ENCODE results near the gene CCT6B.

CCT6B gene

DNA sequence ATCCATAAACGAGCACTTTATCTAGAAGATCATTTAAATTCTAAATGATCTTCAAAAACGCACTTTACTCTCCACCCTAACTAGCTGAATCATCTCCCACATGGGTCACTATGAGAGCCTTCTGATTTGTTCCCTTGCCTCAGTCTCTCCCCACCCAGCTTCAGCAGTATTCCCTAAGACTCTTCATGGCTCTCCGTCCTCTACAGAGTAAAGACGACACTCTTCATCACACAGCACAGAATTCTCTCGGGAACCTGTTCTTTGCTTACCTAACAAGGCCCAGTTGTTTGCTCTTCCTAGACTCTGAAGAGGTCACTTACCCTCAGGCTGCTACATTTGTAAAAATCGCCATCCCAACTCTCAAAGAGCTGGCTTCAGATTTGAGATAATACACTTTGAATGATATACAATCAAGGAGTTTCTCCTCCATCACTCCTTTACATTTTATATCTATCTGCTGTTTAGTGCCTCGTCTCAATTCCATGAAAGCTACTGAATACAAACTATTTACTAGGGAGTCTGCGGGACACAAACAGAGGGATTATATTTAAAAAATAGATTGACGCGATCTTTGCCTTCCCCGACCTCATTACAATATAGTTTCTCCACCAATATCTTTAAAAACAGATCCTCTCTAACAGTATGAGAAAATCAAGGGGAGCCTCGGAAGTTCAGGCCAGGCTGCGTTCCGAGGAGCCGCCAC, 18.5 kb upstream of the CCT6B start:
- TF ChIP-seq, protein P1, sequence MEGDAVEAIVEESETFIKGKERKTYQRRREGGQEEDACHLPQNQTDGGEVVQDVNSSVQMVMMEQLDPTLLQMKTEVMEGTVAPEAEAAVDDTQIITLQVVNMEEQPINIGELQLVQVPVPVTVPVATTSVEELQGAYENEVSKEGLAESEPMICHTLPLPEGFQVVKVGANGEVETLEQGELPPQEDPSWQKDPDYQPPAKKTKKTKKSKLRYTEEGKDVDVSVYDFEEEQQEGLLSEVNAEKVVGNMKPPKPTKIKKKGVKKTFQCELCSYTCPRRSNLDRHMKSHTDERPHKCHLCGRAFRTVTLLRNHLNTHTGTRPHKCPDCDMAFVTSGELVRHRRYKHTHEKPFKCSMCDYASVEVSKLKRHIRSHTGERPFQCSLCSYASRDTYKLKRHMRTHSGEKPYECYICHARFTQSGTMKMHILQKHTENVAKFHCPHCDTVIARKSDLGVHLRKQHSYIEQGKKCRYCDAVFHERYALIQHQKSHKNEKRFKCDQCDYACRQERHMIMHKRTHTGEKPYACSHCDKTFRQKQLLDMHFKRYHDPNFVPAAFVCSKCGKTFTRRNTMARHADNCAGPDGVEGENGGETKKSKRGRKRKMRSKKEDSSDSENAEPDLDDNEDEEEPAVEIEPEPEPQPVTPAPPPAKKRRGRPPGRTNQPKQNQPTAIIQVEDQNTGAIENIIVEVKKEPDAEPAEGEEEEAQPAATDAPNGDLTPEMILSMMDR (IDR thresholded peaks at IDR 0.05; ENCODE audit: borderline replicate concordance, extremely low read depth, low read length, poor library complexity, severe bottlenecking), result no peak
- TF ChIP-seq EZH2 (IDR thresholded peaks at IDR 0.05; ENCODE audit: borderline replicate concordance, low read depth, low read length, severe bottlenecking), result no peak
- Histone ChIP-seq H3K9me3 (ENCODE audit: insufficient read depth, low read length, severe bottlenecking) (no peaks in the 10 kb centered on the region), H2AFZ (ENCODE audit: low read depth, low read length) (peak overlapping the region; percentile 60), H4K20me1 (ENCODE audit: insufficient read depth, low read length) (no peaks in the 10 kb centered on the region), H3K27me3 (ENCODE audit: insufficient read depth, low read length, poor library complexity) (no peaks in the 10 kb centered on the region), H3K4me2 (ENCODE audit: insufficient read depth, low read length) (peak overlapping the region; percentile 81), H3K9ac (ENCODE audit: low read depth, low read length) (peak overlapping the region; percentile 95), H3K36me3 (ENCODE audit: insufficient read depth, low read length) (peaks cover 18% of the 10 kb centered on the region), H3K79me2 (ENCODE audit: insufficient read depth, low read length) (peaks cover 39% of the 10 kb centered on the region), H3K4me3 (ENCODE audit: low read depth in 1 of 2, low read length in 2 of 2) (peak overlapping the region; percentile 82 to 89), H3K27ac (ENCODE audit: low read length) (peak overlapping the region; percentile 96), H3K4me1 (ENCODE audit: insufficient read depth, low read length) (peaks cover 49% of the 10 kb centered on the region)
- ATAC-seq (ENCODE audit: insufficient read depth, low read depth) (no peak), DNase-seq (no peak)

DNA sequence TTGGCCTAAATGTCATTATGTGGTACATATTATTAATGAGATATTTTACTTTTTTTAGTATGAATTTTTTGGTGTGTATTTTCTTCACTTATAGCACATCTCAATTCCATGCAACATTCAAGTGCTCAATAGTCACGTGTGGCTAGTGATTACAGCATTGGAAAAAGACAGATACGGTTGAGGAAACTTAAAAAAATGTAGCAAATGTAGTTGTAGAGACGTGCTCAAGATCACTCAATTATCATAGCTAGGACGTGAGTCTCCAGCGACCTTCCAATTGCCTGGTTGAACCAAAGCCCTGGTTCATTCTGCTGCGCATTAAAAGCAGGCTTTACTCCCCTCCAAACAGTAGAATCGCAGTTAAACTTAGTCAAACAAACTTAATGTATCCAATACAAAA, 17.9 kb upstream of the CCT6B start:
- Histone ChIP-seq H4K20me1 (ENCODE audit: insufficient read depth, low read length) (no peaks in the 10 kb centered on the region), H3K79me2 (ENCODE audit: insufficient read depth, low read length) (peaks cover 35% of the 10 kb centered on the region), H3K9me3 (ENCODE audit: insufficient read depth, low read length, severe bottlenecking) (no peaks in the 10 kb centered on the region), H3K4me1 (ENCODE audit: insufficient read depth, low read length) (peaks cover 45% of the 10 kb centered on the region), H3K27me3 (ENCODE audit: insufficient read depth, low read length, poor library complexity) (no peaks in the 10 kb centered on the region), H3K27ac (ENCODE audit: low read length) (no peak overlapping the region), H3K36me3 (ENCODE audit: insufficient read depth, low read length) (peaks cover 13% of the 10 kb centered on the region), H3K9ac (ENCODE audit: low read depth, low read length) (peak overlapping the region; percentile 95; the same call in 1 of the 2 replicates), H3K4me3 (ENCODE audit: low read depth in 1 of 2, low read length in 2 of 2) (peak overlapping the region in 1 of 2 experiments; percentile 82; a peak in 1 of 4 replicates), H2AFZ (ENCODE audit: low read depth, low read length) (peak overlapping the region; percentile 60), H3K4me2 (ENCODE audit: insufficient read depth, low read length) (peak overlapping the region; percentile 81)
- DNase-seq, result no peak
- ATAC-seq (ENCODE audit: insufficient read depth, low read depth), result no peak
- TF ChIP-seq EZH2 (IDR thresholded peaks at IDR 0.05; ENCODE audit: borderline replicate concordance, low read depth, low read length, severe bottlenecking), result no peak
- TF ChIP-seq, protein P1 (IDR thresholded peaks at IDR 0.05; ENCODE audit: borderline replicate concordance, extremely low read depth, low read length, poor library complexity, severe bottlenecking), result no peak

DNA sequence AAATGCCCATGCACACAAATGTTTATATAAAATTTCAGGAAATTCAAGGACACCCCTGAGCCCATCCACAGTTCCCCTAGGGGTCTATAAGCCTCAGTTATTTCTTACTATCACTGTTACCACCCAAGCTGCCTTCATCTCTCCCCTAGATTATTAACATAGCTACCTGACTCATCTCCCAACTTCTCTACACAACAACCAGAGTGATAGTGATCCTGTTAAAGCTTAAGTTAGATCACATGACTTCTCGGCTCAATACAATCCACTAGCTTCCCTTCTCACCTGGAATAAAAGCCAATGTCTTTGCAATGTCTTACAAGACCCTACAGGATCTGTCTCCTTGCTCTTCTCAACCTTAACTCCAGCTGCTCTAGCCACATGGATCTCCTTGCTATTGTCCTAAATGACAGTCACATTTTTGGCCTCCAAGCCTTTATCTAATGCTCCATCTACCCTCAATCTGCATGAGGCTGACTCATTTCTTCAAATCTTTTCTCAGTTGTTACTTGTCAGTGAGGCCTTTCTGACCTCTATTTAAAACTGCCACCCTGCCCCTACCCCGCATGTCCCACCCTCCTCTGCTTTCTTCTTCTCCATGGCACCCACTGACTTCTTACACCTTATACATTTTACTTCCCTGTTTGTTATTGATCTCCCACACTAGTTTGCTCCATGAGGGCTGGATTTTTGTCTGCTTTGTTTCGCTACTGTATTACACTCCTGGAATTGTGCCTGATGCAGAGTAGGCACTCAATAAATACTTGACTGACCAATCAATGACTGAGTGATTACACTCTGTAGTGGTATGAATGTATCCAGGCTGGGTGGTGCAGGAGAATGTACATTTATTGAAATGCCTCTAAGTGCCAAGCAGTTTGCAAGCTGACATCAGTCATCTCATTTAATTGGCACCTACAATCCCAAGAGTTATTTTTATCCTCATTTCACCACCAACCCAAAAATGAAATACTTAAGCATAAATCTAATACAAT, 13.8 kb upstream of the CCT6B start:
- no peaks in the 10 kb centered on the region for H3K36me3 ChIP-seq (ENCODE audit: insufficient read depth, low read length)
- no peaks in the 10 kb centered on the region for H3K27me3 ChIP-seq (ENCODE audit: insufficient read depth, low read length, poor library complexity)
- DNase-seq (no peak), ATAC-seq (ENCODE audit: insufficient read depth, low read depth) (no peak)
- H3K9ac ChIP-seq (ENCODE audit: low read depth, low read length), result no peak overlapping the region
- H3K9me3 ChIP-seq (ENCODE audit: insufficient read depth, low read length, severe bottlenecking), result no peaks in the 10 kb centered on the region
- TF ChIP-seq, protein P1 (IDR thresholded peaks at IDR 0.05; ENCODE audit: borderline replicate concordance, extremely low read depth, low read length, poor library complexity, severe bottlenecking), result no peak
- no peak for TF ChIP-seq EZH2 (IDR thresholded peaks at IDR 0.05; ENCODE audit: borderline replicate concordance, low read depth, low read length, severe bottlenecking)
- no peak overlapping the region for H2AFZ ChIP-seq (ENCODE audit: low read depth, low read length)
- no peaks in the 10 kb centered on the region for H4K20me1 ChIP-seq (ENCODE audit: insufficient read depth, low read length)
- H3K4me1 ChIP-seq (ENCODE audit: insufficient read depth, low read length), result peaks cover 13% of the 10 kb centered on the region
- H3K27ac ChIP-seq (ENCODE audit: low read length), result no peak overlapping the region
- H3K4me2 ChIP-seq (ENCODE audit: insufficient read depth, low read length), result no peak overlapping the region
- H3K4me3 ChIP-seq (ENCODE audit: low read depth in 1 of 2, low read length in 2 of 2), result no peak overlapping the region
- no peaks in the 10 kb centered on the region for H3K79me2 ChIP-seq (ENCODE audit: insufficient read depth, low read length)

All from DND-41 (cell line).